ENCODE data around the gene SYNJ2. TPM values are rescaled to one million over a fixed set of nuclear protein-coding genes. Genes with fewer than 3 reads are reported as not detected.

The SYNJ2 gene
- total RNA-seq, 2 donors from 2014 or later = 30.6 to 48.5 TPM

- peaks cover 8 to 38% of the 10 kb centered on the region in 2 donors for H3K4me1 ChIP-seq (ENCODE audit: control insufficient read depth in 1 of 2, low read depth in 2 of 2)
- H3K4me3 ChIP-seq = no peak overlapping the region
- ATAC-seq (ENCODE audit: insufficient number of reproducible peaks, low FRiP score, low read depth) (no peak), DNase-seq (ENCODE audit: low spot score) (no peak)
- H3K27me3 ChIP-seq (replicated peaks; ENCODE audit: insufficient read depth) = no peaks in the 10 kb centered on the region
- no peak overlapping the region for H3K27ac ChIP-seq
- no peaks in the 10 kb centered on the region for H3K9me3 ChIP-seq
- no peak for TF ChIP-seq CTCF (IDR thresholded peaks at IDR 0.05)
- no peaks in the 10 kb centered on the region for H3K36me3 ChIP-seq
These were observed 39.1 kb downstream of the SYNJ2 start for GRCh38 chr6:158020811-158021210.

GRCh38 chr6:158021376-158021775, 39.7 kb downstream of the SYNJ2 start:
- TF ChIP-seq CTCF (IDR thresholded peaks at IDR 0.05) = no peak
- Histone ChIP-seq H3K36me3 (no peaks in the 10 kb centered on the region), H3K27ac (no peak overlapping the region), H3K9me3 (no peaks in the 10 kb centered on the region), H3K27me3 (replicated peaks; ENCODE audit: insufficient read depth) (no peaks in the 10 kb centered on the region), H3K4me3 (no peak overlapping the region), H3K4me1 (ENCODE audit: control insufficient read depth in 1 of 2, low read depth in 2 of 2) (peaks cover 14 to 44% of the 10 kb centered on the region in 2 donors)
- no peak for DNase-seq (ENCODE audit: low spot score)
- no peak for ATAC-seq (ENCODE audit: insufficient number of reproducible peaks, low FRiP score, low read depth)

GRCh38 chr6:158021814-158022748, 40.4 kb downstream of the SYNJ2 start:
- DNase-seq (ENCODE audit: low spot score) = no peak
- TF ChIP-seq CTCF (IDR thresholded peaks at IDR 0.05) = no peak

GRCh38 chr6:158022749-158023596, 41.3 kb downstream of the SYNJ2 start:
- Histone ChIP-seq H3K4me3 (no peak overlapping the region), H3K36me3 (no peaks in the 10 kb centered on the region), H3K27me3 (replicated peaks; ENCODE audit: insufficient read depth) (no peaks in the 10 kb centered on the region), H3K9me3 (no peaks in the 10 kb centered on the region), H3K27ac (no peak overlapping the region), H3K4me1 (ENCODE audit: control insufficient read depth in 1 of 2, low read depth in 2 of 2) (peaks cover 26 to 50% of the 10 kb centered on the region in 2 donors)
- TF ChIP-seq CTCF (IDR thresholded peaks at IDR 0.05) = no peak
- DNase-seq (ENCODE audit: low spot score) = no peak
- ATAC-seq (ENCODE audit: insufficient number of reproducible peaks, low FRiP score, low read depth) = no peak

More at GRCh38 chr6:158021814-158022748, 40.4 kb downstream of the SYNJ2 start:
- ATAC-seq (ENCODE audit: insufficient number of reproducible peaks, low FRiP score, low read depth) = no peak
- no peak overlapping the region for H3K4me3 ChIP-seq
- H3K27ac ChIP-seq = no peak overlapping the region
- no peaks in the 10 kb centered on the region for H3K36me3 ChIP-seq
- no peaks in the 10 kb centered on the region for H3K27me3 ChIP-seq (replicated peaks; ENCODE audit: insufficient read depth)
- no peaks in the 10 kb centered on the region for H3K9me3 ChIP-seq
- H3K4me1 ChIP-seq (ENCODE audit: control insufficient read depth in 1 of 2, low read depth in 2 of 2) = peaks cover 19 to 45% of the 10 kb centered on the region in 2 donors

- Histone ChIP-seq H3K9me3 (no peaks in the 10 kb centered on the region), H3K27me3 (replicated peaks; ENCODE audit: insufficient read depth) (no peaks in the 10 kb centered on the region), H3K4me3 (no peak overlapping the region), H3K27ac (no peak overlapping the region), H3K36me3 (no peaks in the 10 kb centered on the region), H3K4me1 (ENCODE audit: control insufficient read depth in 1 of 2, low read depth in 2 of 2) (peaks cover 26 to 48% of the 10 kb centered on the region in 2 donors)
- no peak for ATAC-seq (ENCODE audit: insufficient number of reproducible peaks, low FRiP score, low read depth)
- DNase-seq (ENCODE audit: low spot score) = no peak
- no peak for TF ChIP-seq CTCF (IDR thresholded peaks at IDR 0.05)
These were observed 41.9 kb downstream of the SYNJ2 start for GRCh38 chr6:158023597-158023939.
